Ascending aorta (tissue), 2 donors: ENCODE measurements around the gene ABCA13. TPM values are rescaled to one million over a fixed set of nuclear protein-coding genes. Genes with fewer than 3 reads are reported as not detected.

Experiments
- DNase-seq, 2 donors: peaks; one replicate each; pipeline ENCODE4 v3.0.0-alpha.2; 2019; ENCODE audit warnings: low spot score in 2 of 2
- H3K27ac ChIP-seq, 2 donors: fragments of 200-600 bp; sonication (generic); one replicate each; pipeline ENCODE4 v1.5.1; 2016 to 2017; ENCODE audit warnings: mild to moderate bottlenecking in 1 of 2
- H3K27me3 ChIP-seq: fragments of 200-600 bp; sonication (generic); one replicate; pipeline ENCODE4 v1.5.1; 2017
- H3K36me3 ChIP-seq, 2 donors: fragments of 200-600 bp; sonication (generic); one replicate each; pipeline ENCODE4 v1.5.1; 2016
- H3K4me1 ChIP-seq, 2 donors: fragments of 200-600 bp; sonication (generic); one replicate each; pipeline ENCODE4 v1.5.1; 2016 to 2017; ENCODE audit warnings: mild to moderate bottlenecking in 1 of 2
- H3K4me3 ChIP-seq, 2 donors: fragments of 200-600 bp; sonication (generic); one replicate each; pipeline ENCODE4 v1.5.1; 2016 to 2017; ENCODE audit warnings: mild to moderate bottlenecking in 1 of 2
- H3K9me3 ChIP-seq, 2 donors: fragments of 200-600 bp; sonication (generic); one replicate each; pipeline ENCODE4 v1.5.1; 2016
- intact Hi-C: fragments of 100-400 bp; cut with DNase I; formaldehyde crosslinking; loops from one replicate; pipeline ENCODE4 v1.15.1; 2023
- total RNA-seq: library from RNA; depleted of rRNA; stranded (reverse); fragments of >200 nt; gene quantifications from one replicate; pipeline ENCODE4 v1.1.0, GENCODE V29; 2016
- TF ChIP-seq, protein P1 (sequence below), 3 experiments: fragments of 200-600 bp in 2 of 3; fragments of 450-650 bp in 1 of 3; sonication (generic) in 2 of 3; IDR thresholded peaks; one replicate each; pipeline ENCODE4 v1.5.1; 2016 to 2019; ENCODE audit warnings: antibody characterized with exemption in 3 of 3, mild to moderate bottlenecking in 1 of 3, moderate library complexity in 1 of 3

Gene ABCA13
- total RNA-seq, 1 donor from 2014 or later = not detected

DNA sequence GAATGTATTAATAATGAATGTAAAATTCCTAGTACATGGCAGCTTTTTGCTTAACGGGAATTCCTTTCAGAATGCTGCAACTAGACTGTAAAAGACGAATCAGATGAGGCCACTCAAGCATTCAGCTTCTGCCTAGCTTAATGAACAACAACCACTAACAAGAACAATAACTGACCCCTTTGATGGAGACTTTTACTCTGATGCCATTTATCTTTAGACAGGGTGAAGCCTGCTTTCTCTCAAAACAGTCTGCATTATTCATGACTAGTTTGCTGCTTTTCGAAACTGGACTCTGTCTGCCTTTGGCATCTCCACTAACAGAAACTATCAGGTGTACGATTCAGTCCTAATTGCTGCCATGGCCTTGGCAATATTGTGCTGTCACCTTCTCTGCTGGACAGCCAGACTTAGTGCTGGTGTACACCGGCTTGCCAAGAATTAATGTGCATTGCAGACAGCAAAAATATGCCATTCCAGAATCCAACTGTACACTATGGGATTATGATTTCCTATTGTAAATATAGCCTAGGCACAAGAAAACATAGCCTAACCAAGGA lies 457.6 kb downstream of the ABCA13 start:
- no peaks in the 10 kb centered on the region for H3K27me3 ChIP-seq
- H3K9me3 ChIP-seq = no peaks in the 10 kb centered on the region
- H3K4me1 ChIP-seq = no peaks in the 10 kb centered on the region
- TF ChIP-seq, protein P1, sequence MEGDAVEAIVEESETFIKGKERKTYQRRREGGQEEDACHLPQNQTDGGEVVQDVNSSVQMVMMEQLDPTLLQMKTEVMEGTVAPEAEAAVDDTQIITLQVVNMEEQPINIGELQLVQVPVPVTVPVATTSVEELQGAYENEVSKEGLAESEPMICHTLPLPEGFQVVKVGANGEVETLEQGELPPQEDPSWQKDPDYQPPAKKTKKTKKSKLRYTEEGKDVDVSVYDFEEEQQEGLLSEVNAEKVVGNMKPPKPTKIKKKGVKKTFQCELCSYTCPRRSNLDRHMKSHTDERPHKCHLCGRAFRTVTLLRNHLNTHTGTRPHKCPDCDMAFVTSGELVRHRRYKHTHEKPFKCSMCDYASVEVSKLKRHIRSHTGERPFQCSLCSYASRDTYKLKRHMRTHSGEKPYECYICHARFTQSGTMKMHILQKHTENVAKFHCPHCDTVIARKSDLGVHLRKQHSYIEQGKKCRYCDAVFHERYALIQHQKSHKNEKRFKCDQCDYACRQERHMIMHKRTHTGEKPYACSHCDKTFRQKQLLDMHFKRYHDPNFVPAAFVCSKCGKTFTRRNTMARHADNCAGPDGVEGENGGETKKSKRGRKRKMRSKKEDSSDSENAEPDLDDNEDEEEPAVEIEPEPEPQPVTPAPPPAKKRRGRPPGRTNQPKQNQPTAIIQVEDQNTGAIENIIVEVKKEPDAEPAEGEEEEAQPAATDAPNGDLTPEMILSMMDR (IDR thresholded peaks at IDR 0.05) = no peak
- H3K36me3 ChIP-seq = no peaks in the 10 kb centered on the region
- no peak overlapping the region for H3K4me3 ChIP-seq
- no peak for DNase-seq
- H3K27ac ChIP-seq = no peak overlapping the region
- intact Hi-C loops = no loop called here

DNA sequence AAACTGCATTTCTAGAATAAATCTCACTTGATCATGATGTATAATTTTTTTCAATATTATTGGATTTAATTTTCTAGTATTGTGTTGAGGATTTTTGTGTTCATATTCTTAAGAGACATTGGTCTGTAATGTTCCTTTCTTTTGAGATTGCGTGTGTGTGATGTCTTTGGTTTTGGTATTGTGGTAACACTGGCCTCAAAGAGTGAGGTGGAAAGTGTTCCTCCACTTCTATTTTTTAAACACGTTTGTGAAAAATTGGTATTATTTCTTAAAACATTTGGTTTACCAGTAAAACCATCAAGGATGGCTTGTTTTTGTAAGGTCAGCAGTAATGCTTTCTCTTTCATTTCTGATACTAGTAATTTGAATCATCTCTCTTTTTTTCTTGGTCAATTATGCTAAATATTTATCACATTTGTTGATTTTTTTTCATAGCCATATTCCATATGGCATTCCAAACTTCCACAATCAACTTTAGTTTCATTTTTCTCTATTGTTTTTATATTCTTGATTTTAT lies 462.9 kb downstream of the ABCA13 start:
- H3K9me3 ChIP-seq = no peaks in the 10 kb centered on the region
- H3K4me3 ChIP-seq = no peak overlapping the region
- DNase-seq = no peak
- intact Hi-C loops = no loop called here
- no peak overlapping the region for H3K27ac ChIP-seq
- no peaks in the 10 kb centered on the region for H3K27me3 ChIP-seq
- no peaks in the 10 kb centered on the region for H3K36me3 ChIP-seq
- no peaks in the 10 kb centered on the region for H3K4me1 ChIP-seq
- TF ChIP-seq, protein P1 (IDR thresholded peaks at IDR 0.05) = no peak

DNA sequence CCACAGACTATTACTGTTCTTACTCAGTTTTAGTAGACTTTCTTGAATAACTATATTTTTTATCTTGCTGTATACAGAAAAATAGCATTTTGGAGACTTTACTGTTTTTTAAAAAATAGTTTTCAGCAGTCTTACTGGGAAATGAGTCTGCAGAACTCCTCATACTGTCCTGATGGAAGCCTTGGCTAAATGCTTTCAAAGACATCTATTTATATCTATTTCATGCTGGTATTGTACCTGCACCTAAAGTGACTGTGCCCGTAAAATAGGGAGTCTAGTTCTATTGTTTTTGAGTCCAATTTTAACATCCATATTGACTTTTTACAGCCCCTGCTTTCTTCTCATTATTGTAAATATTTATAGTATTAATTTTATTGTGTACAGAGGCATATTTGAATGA lies 464.5 kb downstream of the ABCA13 start:
- intact Hi-C loops = no loop called here
- TF ChIP-seq, protein P1 (IDR thresholded peaks at IDR 0.05) = no peak

DNA sequence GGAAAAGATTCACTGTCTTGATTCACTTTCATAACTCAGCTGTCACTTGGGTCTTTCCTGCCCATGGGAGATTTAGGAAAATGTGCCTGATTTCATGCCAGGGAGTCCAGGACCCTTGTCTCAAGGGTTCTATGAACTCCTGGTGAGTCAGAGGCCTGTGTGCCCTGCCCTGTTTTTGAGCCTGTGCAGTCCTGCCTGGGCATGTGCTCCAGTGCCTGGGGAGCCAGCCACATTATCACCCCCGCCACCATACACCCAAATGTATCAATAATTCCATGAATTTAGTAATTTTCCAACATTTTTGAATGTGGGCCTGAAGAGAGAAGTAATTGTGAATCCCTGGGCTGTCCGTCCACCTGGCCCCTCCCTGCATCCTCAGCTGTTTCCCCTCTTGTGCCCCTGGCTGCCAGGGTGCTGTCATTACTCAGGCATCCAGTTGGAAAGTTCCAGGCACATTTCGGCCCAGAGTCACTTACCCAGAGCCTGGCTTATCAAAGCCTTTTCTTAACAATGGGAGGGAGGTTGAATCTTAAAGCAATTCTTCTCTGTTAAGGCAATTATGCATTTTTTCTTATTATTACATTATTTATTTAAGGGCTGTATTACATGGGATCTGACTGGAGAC lies 465.2 kb downstream of the ABCA13 start:
- H3K27me3 ChIP-seq = no peaks in the 10 kb centered on the region
- no peak for DNase-seq
- no peaks in the 10 kb centered on the region for H3K4me1 ChIP-seq
- no peaks in the 10 kb centered on the region for H3K36me3 ChIP-seq
- no peaks in the 10 kb centered on the region for H3K9me3 ChIP-seq
- H3K4me3 ChIP-seq = no peak overlapping the region
- no peak overlapping the region for H3K27ac ChIP-seq
- TF ChIP-seq, protein P1 (IDR thresholded peaks at IDR 0.05) = no peak
- intact Hi-C loops = no loop called here

More for the DNA sequence above, 464.5 kb downstream of the ABCA13 start:
- Histone ChIP-seq H3K9me3 (no peaks in the 10 kb centered on the region), H3K4me1 (no peaks in the 10 kb centered on the region), H3K36me3 (no peaks in the 10 kb centered on the region), H3K27me3 (no peaks in the 10 kb centered on the region), H3K4me3 (no peak overlapping the region), H3K27ac (no peak overlapping the region)
- DNase-seq = no peak

DNA sequence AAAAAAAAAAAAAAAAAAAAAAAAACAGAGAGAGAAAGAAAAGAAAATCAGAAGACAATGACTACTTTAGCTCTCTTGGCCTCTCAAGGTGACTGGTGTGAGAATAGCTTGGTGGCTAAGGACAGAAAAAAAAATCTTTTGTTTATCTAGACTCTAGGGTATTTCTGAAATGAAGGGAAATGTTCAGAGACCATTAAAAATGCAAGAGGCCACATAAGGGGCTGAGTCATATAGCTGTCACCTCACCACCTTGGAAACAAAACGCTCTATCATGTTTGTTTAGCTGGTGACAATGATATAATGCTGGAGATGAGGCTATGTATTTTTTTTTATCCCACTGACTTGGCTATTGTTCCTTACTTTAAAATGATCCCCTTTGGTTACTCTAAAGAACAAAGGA lies 466.1 kb downstream of the ABCA13 start:
- Histone ChIP-seq H3K4me1 (no peaks in the 10 kb centered on the region), H3K4me3 (no peak overlapping the region), H3K36me3 (no peaks in the 10 kb centered on the region), H3K27me3 (no peaks in the 10 kb centered on the region), H3K27ac (no peak overlapping the region), H3K9me3 (no peaks in the 10 kb centered on the region)
- TF ChIP-seq, protein P1 (IDR thresholded peaks at IDR 0.05) = no peak
- DNase-seq = no peak
- intact Hi-C loops = no loop called here
